Testis (tissue), 2 donors: Measurements from ENCODE around the gene ZNF579.

Experiments
- CTCF ChIP-seq, 3 experiments: fragments of 450-650 bp in 2 of 3; fragments of 200-600 bp in 1 of 3; sonication (generic) in 1 of 3; IDR thresholded peaks; one replicate each; pipeline ENCODE4 v1.5.1; 2016 to 2019; ENCODE audit warnings: antibody characterized with exemption in 3 of 3, mild to moderate bottlenecking in 2 of 3, moderate library complexity in 1 of 3
- POLR2A ChIP-seq: fragments of 450-650 bp; IDR thresholded peaks from one replicate; pipeline ENCODE4 v1.6.1; 2017; ENCODE audit warnings: antibody characterized with exemption, mild to moderate bottlenecking, moderate library complexity

GRCh38 chr19:55535965-55536350 is 44.7 kb downstream of the ZNF579 start:
- no peak for TF ChIP-seq CTCF (IDR thresholded peaks at IDR 0.05)
- TF ChIP-seq POLR2A = no peak
